HG03066 (cell line): ENCODE data around the gene ITPRID1.

Experiments
- ATAC-seq: cut with Tn5 transposase; IDR thresholded peaks from one replicate; pipeline ENCODE4 v1.9.1; 2021; ENCODE audit warnings: low read depth; ENCODE audit not compliant: unreplicated experiment

ITPRID1 gene

DNA sequence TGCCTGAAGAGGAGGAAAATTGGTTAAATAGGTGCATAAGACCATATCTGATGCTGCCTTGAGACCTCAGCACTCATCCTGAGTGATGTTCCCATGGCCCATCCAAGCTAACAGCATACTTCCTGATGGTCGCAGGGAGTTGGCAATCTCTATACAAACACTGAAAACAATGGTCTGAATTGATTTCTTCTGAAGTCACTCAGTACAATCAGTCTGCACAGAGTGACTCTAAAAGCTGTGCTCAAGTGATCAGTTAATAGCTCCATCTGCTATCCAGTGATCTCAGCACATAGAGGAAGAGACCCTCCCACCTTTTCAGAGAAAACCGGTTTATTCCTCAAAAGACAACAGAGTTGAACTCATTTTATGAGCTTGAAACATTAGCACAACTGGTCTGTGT is 177.0 kb downstream of the ITPRID1 start:
- no peak for ATAC-seq

DNA sequence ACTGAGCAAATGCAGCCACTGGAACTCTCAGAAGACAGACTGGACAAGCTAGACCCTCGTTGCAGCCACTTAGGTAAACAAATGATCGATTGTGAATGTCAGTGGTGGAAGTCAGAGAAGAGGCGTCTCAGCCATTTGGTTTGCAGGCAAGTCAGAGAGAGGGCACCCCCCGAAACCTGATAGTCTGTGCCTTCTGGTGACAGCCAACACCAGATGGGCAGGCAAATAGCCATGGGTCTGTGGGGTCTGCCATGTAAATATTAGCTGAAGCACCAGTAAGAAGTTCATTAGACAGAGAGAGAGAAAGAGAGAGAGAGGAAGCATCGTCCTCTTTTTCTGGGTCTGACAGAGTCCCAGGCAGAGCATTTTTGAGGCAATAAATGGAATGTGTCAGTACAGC is 178.6 kb downstream of the ITPRID1 start:
- ATAC-seq = no peak

DNA sequence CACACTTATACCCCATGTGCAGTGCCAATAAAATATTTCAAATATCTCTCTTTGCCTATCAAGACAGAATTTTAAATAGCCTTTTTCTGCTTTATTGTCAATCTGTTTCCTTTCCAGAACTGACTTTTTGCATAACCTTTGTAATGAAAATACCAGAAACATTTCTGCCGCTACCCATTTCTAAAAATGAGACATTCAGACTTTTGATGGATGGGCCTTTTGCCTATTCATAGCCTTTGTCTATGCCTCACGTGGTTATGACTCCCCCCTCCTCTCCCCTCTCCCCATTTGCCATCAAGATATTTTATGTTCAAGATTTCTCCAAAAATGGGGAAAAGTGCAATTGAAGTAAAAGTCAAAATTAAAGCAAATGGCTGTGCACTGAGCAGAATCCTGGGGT is 179.0 kb downstream of the ITPRID1 start:
- ATAC-seq = no peak

DNA sequence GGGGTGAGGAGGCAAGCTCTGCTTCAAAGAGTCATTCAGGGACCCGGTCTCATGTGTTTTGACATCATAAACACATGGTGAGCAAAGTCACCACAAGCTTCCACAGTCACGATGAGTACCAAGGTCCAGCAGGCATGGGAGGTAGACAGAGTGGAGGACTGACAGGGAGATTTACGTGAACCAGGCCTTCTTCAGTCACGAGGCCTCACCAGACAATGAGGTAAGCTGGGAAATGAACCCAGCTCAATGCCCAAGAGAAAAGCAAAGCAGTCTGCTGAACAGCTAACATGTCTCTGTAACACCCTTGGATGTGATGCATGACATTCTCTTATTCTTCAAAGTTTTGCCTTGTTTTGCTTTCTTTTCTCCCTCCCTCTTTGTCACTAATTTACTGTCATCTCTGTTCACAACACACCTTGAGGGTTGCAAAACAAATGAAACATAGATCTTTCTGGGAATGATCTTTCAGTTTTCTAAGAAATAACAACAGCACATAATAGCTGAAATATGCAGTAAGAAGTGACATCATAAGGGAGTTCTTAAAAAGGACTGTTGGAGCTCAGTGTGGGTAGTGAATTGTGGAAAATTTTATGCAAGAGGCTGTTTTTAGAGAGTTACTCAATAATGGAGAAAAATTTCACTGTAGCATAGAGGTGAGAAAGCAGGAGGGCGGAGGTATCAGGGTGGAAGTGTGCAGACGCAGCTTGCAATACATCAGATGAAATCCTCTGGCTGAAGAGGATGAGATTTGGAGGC is 182.1 kb downstream of the ITPRID1 start:
- no peak for ATAC-seq

- no peak for ATAC-seq
These were observed 185.2 kb downstream of the ITPRID1 start for GRCh38 chr7:31699050-31699449.

- no peak for ATAC-seq
These were observed 188.5 kb downstream of the ITPRID1 start for GRCh38 chr7:31702354-31702753.

GRCh38 chr7:31705377-31705776 is 191.5 kb downstream of the ITPRID1 start:
- ATAC-seq = no peak

DNA sequence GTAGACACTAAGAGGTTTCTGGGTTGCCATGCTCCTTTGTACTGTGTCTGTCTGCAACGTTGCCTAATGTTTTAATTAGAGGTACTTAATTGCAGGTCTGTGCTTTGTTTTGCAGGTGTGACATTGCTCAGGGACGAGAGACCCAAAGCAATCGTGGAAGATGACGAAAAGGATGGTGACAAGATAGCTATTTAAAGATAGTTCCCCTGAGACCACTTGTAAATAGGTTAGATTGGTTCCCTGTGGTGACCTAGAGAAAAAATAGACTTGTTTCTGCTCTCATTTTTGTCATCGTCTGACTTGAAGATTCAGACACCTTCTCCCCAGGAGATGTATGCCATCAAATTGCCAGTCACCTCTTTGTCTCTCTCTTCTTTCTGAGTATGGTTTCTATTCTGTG is 193.2 kb downstream of the ITPRID1 start:
- ATAC-seq = no peak
